Upper lobe of right lung (tissue), 1 donor: ENCODE data around the gene C1orf74. TPM values are rescaled to one million over a fixed set of nuclear protein-coding genes. Genes with fewer than 3 reads are reported as not detected.

Source experiments
- ATAC-seq: fragments of 200-7000 bp; cut with Tn5 transposase; one replicate; pipeline ENCODE4 v1.9.1; 2020; ENCODE audit warnings: mild to moderate bottlenecking, moderate library complexity
- DNase-seq: peaks from one replicate; pipeline ENCODE4 v3.0.0-alpha.2; 2020
- H3K27ac ChIP-seq: fragments of 200-600 bp; one replicate; pipeline ENCODE4 v1.8.0; 2022
- H3K27me3 ChIP-seq: fragments of 200-600 bp; one replicate; pipeline ENCODE4 v1.8.0; 2022; ENCODE audit warnings: mild to moderate bottlenecking
- H3K36me3 ChIP-seq: fragments of 200-600 bp; one replicate; pipeline ENCODE4 v1.8.0; 2022
- H3K4me1 ChIP-seq: fragments of 200-600 bp; one replicate; pipeline ENCODE4 v1.8.0; 2022
- H3K4me3 ChIP-seq: fragments of 200-600 bp; one replicate; pipeline ENCODE4 v1.8.0; 2022; ENCODE audit warnings: mild to moderate bottlenecking
- H3K9me3 ChIP-seq: fragments of 200-600 bp; one replicate; pipeline ENCODE4 v1.8.0; 2022
- intact Hi-C: fragments of 100-400 bp; cut with DNase I; formaldehyde crosslinking; loops from one replicate; pipeline ENCODE4 v1.11.0; 2022
- total RNA-seq: library from RNA; stranded (reverse); fragmentation: NEBNext Ultra II Directional; extraction: Animal tissue kit (Norgen Biotek cat#: 25700); gene quantifications from one replicate; pipeline ENCODE4 v1.2.1, GENCODE V29; 2021
- TF ChIP-seq, protein P1 (sequence below): fragments of 200-600 bp; IDR thresholded peaks from one replicate; pipeline ENCODE4 v1.8.0; 2022; ENCODE audit warnings: antibody characterized with exemption
- donor health status: DM: no; HTN: yes; CAD: no; lungs with severe emphysema.

C1orf74 gene
- total RNA-seq, 1 donor from 2014 or later, result 0.96 TPM

DNA sequence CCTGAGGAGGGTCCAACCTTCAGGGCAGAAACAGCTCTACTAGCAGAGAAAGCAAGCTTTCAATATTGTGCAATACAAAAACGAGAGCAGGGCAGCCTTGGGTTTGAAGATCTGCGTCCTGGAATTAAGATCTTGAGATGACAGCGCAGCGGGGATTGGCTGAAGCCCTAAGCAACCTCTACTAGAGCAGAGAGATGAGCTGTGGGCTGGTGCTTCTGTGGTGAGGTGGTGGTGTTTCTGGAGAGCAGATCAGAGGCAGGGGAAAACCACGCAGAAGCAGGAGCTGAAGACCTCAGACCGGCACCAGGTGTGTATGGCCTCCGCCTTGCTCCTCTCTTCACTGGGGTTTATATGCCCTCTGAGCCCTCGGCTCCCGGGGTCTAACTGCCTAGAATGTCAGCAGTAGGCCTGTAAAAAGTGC is 16.0 kb downstream of the C1orf74 start:
- TF ChIP-seq, protein P1, sequence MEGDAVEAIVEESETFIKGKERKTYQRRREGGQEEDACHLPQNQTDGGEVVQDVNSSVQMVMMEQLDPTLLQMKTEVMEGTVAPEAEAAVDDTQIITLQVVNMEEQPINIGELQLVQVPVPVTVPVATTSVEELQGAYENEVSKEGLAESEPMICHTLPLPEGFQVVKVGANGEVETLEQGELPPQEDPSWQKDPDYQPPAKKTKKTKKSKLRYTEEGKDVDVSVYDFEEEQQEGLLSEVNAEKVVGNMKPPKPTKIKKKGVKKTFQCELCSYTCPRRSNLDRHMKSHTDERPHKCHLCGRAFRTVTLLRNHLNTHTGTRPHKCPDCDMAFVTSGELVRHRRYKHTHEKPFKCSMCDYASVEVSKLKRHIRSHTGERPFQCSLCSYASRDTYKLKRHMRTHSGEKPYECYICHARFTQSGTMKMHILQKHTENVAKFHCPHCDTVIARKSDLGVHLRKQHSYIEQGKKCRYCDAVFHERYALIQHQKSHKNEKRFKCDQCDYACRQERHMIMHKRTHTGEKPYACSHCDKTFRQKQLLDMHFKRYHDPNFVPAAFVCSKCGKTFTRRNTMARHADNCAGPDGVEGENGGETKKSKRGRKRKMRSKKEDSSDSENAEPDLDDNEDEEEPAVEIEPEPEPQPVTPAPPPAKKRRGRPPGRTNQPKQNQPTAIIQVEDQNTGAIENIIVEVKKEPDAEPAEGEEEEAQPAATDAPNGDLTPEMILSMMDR, result no peak
- Histone ChIP-seq H3K36me3 (no peaks in the 10 kb centered on the region), H3K4me3 (peak overlapping the region; percentile 34), H3K9me3 (no peaks in the 10 kb centered on the region), H3K27ac (peak overlapping the region; percentile 77), H3K4me1 (peaks cover 16% of the 10 kb centered on the region), H3K27me3 (no peaks in the 10 kb centered on the region)
- DNase-seq, result no peak
- peak; percentile 57 for ATAC-seq
- intact Hi-C loops, result no loop called here

DNA sequence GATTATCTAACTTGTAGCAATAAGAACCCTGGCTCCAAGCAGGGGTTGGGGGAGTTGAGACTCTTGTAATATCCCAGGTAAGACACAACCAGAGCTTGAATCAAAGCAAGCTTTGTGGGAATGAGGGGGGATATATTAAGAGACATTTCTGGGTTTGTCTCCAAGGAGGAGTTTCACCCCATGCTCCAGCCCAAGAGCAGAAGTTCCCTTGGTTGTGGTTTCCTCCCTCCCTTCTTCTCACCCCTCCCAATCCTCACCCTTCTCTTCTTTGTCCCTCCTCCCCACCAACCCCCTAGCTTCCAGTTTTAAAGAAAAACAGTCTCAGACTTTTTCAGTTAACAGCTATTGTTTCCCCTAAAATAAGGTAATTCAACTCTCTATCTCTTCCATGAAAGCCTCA is 16.7 kb downstream of the C1orf74 start:
- Histone ChIP-seq H3K4me1 (peaks cover 16% of the 10 kb centered on the region), H3K27me3 (no peaks in the 10 kb centered on the region), H3K27ac (no peak overlapping the region), H3K9me3 (no peaks in the 10 kb centered on the region), H3K36me3 (no peaks in the 10 kb centered on the region), H3K4me3 (no peak overlapping the region)
- ATAC-seq, result peak; percentile 57
- intact Hi-C loops, result no loop called here
- TF ChIP-seq, protein P1, result no peak
- DNase-seq, result no peak

DNA sequence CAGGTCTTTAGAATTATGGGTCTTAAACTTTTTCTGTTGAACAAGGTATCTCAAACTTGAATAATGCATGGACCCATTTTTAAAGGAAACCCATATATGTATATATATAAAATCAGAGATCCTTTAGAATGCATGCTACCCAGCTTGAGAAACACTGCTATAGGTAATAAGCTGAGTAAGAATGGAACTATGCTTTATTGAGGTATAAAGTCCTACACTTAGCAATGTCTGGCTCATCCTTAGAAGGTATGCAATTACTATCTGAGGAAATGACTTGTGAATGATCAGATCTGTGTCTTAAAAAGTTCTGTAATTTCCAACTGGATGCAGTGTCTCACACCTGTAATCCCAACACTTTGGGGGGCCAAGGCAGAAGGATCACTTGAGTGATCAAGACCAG is 17.3 kb downstream of the C1orf74 start:
- Histone ChIP-seq H3K27ac (no peak overlapping the region), H3K27me3 (no peaks in the 10 kb centered on the region), H3K4me3 (no peak overlapping the region), H3K36me3 (no peaks in the 10 kb centered on the region), H3K9me3 (no peaks in the 10 kb centered on the region), H3K4me1 (peaks cover 16% of the 10 kb centered on the region)
- DNase-seq, result no peak
- intact Hi-C loops, result no loop called here
- TF ChIP-seq, protein P1, result no peak
- ATAC-seq, result no peak

DNA sequence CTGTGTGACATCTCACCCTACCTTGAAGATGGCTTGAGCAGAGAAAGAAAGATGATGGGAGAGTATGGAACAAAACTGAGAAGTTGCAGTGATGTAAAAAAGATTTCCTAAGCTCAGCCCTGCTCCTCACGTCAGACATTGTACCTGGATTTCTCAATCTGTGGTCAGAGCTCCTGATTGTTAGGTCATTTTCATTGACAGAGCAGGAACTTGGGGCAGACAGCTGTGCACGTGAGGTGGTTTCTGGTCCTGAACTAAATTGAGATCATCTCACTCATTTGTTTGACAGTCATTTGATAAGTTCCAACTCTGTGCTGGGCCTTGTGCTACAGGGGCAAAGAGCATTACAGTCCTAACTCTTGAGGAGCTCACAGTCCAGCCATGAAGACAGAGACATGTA is 18.3 kb downstream of the C1orf74 start:
- no peak overlapping the region for H3K27ac ChIP-seq
- no peak for DNase-seq
- TF ChIP-seq, protein P1, result no peak
- intact Hi-C loops, result no loop called here
- peaks cover 16% of the 10 kb centered on the region for H3K4me1 ChIP-seq
- no peaks in the 10 kb centered on the region for H3K27me3 ChIP-seq
- peak; percentile 8 for ATAC-seq
- no peaks in the 10 kb centered on the region for H3K36me3 ChIP-seq
- no peaks in the 10 kb centered on the region for H3K9me3 ChIP-seq
- no peak overlapping the region for H3K4me3 ChIP-seq

DNA sequence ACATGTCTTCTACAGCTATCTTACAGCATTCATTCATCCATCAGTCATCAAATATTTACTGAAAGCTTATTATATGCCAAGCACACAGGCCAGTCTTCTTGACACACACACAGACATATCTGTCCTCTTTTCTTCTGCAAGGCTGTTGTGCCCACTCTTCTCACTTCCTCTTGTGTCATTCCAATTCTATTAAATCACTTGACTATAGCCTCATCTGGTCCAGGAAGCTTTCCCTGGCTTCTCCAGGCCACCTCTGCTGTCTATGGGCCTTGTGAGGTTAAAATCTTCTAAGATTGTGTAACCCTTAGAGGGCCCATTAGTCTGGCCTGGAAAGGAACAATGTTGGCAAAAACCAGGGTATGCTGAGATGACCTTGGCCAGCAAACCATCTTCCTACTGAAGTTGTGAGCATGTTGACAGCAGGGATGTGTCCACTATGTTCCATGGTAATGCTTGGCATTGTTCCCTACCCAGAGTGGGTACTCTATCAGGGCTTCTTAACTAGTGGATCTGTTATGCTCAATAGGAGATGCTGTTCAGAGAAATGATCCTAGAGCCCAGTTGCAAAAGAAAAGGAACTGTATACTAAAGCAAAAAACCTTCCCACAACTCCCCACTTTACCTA is 23.2 kb downstream of the C1orf74 start:
- DNase-seq (no peak), ATAC-seq (peak; percentile 42)
- no peak overlapping the region for H3K4me3 ChIP-seq
- H3K9me3 ChIP-seq, result no peaks in the 10 kb centered on the region
- TF ChIP-seq, protein P1, result no peak
- no peaks in the 10 kb centered on the region for H3K36me3 ChIP-seq
- no peaks in the 10 kb centered on the region for H3K4me1 ChIP-seq
- intact Hi-C loops, result no loop called here
- H3K27ac ChIP-seq, result no peak overlapping the region
- H3K27me3 ChIP-seq, result no peaks in the 10 kb centered on the region
